ENCODE data around the gene SEMA4A. TPM values are rescaled to one million over a fixed set of nuclear protein-coding genes. Genes with fewer than 3 reads are reported as not detected.

Gene SEMA4A
- polyA plus RNA-seq, 1 of the 3 experiments (the other 2 are of a cell fraction): 1.3 TPM

GRCh38 chr1:156165083-156165482 lies 11.7 kb downstream of the SEMA4A start:
- H3K4me1 ChIP-seq (ENCODE audit: control insufficient read depth in 1 of 2, insufficient read depth in 2 of 2, low read depth in 1 of 2, low read length in 1 of 2): peaks cover 3 to 18% of the 10 kb centered on the region in 2 experiments; a peak in 2 of 4 replicates
- H3K79me2 ChIP-seq (ENCODE audit: insufficient read depth): no peaks in the 10 kb centered on the region
- H3F3A ChIP-seq (replicated peaks; ENCODE audit: insufficient read depth): no peaks in the 10 kb centered on the region
- WGBS (ENCODE audit: low lambda C conversion rate): 48% methylated on average over 2 of the region's 2 CpGs
- H3K27me3 ChIP-seq (ENCODE audit: insufficient read depth): no peaks in the 10 kb centered on the region
- no peaks in the 10 kb centered on the region for H3K9me3 ChIP-seq
- TF ChIP-seq GABPA (IDR thresholded peaks at IDR 0.05; ENCODE audit: low read depth): no peak
- TF ChIP-seq RXRA (IDR thresholded peaks at IDR 0.05; ENCODE audit: borderline replicate concordance, low read depth): no peak
- no peak for TF ChIP-seq TAF1 (IDR thresholded peaks at IDR 0.05; ENCODE audit: borderline replicate concordance, low read depth, low read length)
- TF ChIP-seq FOXJ3 (CRISPR knock-in tag; IDR thresholded peaks at IDR 0.05): no peak
- no peak for TF ChIP-seq JUND (IDR thresholded peaks at IDR 0.05)
- TF ChIP-seq SIN3A (IDR thresholded peaks at IDR 0.05; ENCODE audit: borderline replicate concordance, low read depth, low read length): no peak
- TF ChIP-seq MEF2A (IDR thresholded peaks at IDR 0.05; ENCODE audit: borderline replicate concordance, low read depth): no peak
- TF ChIP-seq ELF1 (IDR thresholded peaks at IDR 0.05): no peak
- no peak for TF ChIP-seq SMC3 (IDR thresholded peaks at IDR 0.05; ENCODE audit: low read depth, low read length)
- TF ChIP-seq YY1 (IDR thresholded peaks at IDR 0.05; ENCODE audit: low read depth): no peak
- TF ChIP-seq TEAD4 (IDR thresholded peaks at IDR 0.05; ENCODE audit: borderline replicate concordance, insufficient read depth): no peak
- no peak for TF ChIP-seq CHD2 (IDR thresholded peaks at IDR 0.05; ENCODE audit: low read length, partially characterized antibody)
- no peak for TF ChIP-seq FOXM1 (IDR thresholded peaks at IDR 0.05; ENCODE audit: low read depth)
- TF ChIP-seq RFX5 (IDR thresholded peaks at IDR 0.05; ENCODE audit: low read length): no peak
- no peak for TF ChIP-seq MAX (IDR thresholded peaks at IDR 0.05; ENCODE audit: low read depth)
- no peak for TF ChIP-seq CTCF (IDR thresholded peaks at IDR 0.05)
- no peak for TF ChIP-seq EZH2phosphoT487 (IDR thresholded peaks at IDR 0.05; ENCODE audit: borderline replicate concordance, low read depth)
- no peak for TF ChIP-seq ZBTB33 (IDR thresholded peaks at IDR 0.05; ENCODE audit: borderline replicate concordance, low read depth)
- TF ChIP-seq POLR2AphosphoS5 (IDR thresholded peaks at IDR 0.05; ENCODE audit: low read depth, low read length): no peak
- DNase-seq: no peak
- no peak overlapping the region for H3K4me3 ChIP-seq (ENCODE audit: low read depth in 2 of 2, low read length in 1 of 2)
- H3K4me2 ChIP-seq: no peak overlapping the region
- H3K9ac ChIP-seq: no peak overlapping the region
- H3K9me2 ChIP-seq: no peaks in the 10 kb centered on the region
- no peaks in the 10 kb centered on the region for H3K36me3 ChIP-seq (replicated peaks in 1 of 2; ENCODE audit: control insufficient read depth in 1 of 2, insufficient read depth in 2 of 2, low read length in 1 of 2)
- H2AFZ ChIP-seq (ENCODE audit: low read depth): no peak overlapping the region
- H4K20me1 ChIP-seq (ENCODE audit: insufficient read depth): no peaks in the 10 kb centered on the region
- ChIA-PET POLR2A (no interaction called here), CTCF (interaction anchor here (0.6 to 2.2 kb wide), 6 partner anchors 8 to 842 kb away, joined by 3 to 7 read pairs (median 6); no protein-coding TSS in a partner anchor)
- H3K27ac ChIP-seq (ENCODE audit: low read depth in 2 of 2, low read length in 1 of 2): no peak overlapping the region
